ENCODE measurements around the gene TMEM221. TPM values are rescaled to one million over a fixed set of nuclear protein-coding genes. Genes with fewer than 3 reads are reported as not detected.

Gene TMEM221
- total RNA-seq, 6 experiments from 2014 or later = 0.12 to 0.19 (median 0.16) TPM; not detected in 3

DNA sequence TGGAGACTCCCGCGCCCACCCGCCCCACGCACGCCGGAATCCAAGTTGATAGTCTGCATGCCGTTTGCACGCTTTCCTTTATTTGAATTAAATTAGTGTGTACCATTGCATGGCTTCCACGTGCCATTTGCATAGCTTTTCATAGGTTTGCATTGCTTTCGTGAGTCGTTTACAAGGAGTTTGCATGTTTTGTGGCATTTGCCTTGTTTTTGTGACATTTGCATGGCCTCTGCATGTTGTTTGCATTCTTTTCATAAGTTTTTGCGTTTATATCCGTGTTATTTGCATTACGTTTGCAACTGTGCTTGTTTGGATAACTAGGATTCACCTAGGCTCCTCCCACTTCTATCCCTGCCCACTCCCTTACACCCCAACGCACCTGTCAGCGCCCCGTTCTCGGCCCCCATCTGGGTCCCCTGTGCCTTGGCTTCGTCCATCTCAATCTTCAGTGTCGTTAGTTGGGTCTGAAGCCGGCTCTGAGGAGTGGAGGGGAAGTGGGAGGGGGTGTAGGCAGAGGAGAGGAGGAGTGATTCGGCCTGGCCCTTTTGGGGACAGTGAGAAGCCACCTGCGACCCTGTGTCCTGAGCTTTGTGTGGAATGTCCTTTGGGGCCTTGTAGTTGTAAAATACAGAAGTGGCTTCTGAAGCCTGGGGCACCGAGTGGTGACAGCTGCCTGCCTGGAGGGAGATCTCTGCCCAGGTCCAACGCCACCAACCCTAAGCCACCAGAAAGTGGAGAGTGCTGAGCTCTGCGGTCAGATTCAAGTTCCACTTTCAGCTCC is 56.9 kb downstream of the TMEM221 start:
- ATAC-seq (peak in 1 of 4 donors; percentile 8), DNase-seq (no peak)
- WGBS (ENCODE audit: insufficient coverage, low coverage, low lambda C conversion rate, missing lambda C conversion rate) = 10% methylated on average over 18 of the region's 26 CpGs
- Histone ChIP-seq H3K4me1 (peaks cover 0 to 5% (median 1%) of the 10 kb centered on the region in 4 donors), H3K27me3 (no peaks in the 10 kb centered on the region), H3K27ac (no peak overlapping the region), H3K4me3 (peak overlapping the region; percentile 3 to 25 (median 20)), H3K36me3 (no peaks in the 10 kb centered on the region), H3K9me3 (no peaks in the 10 kb centered on the region)
- no peak for TF ChIP-seq POLR2A (IDR thresholded peaks at IDR 0.05)
- TF ChIP-seq CTCF (IDR thresholded peaks at IDR 0.05) = no peak
- intact Hi-C loops (cut with DNase I) = loop anchor here in 1 of 2 donors (10.0 kb wide), 1 partner anchor 63 kb away; no protein-coding TSS in a partner anchor

DNA sequence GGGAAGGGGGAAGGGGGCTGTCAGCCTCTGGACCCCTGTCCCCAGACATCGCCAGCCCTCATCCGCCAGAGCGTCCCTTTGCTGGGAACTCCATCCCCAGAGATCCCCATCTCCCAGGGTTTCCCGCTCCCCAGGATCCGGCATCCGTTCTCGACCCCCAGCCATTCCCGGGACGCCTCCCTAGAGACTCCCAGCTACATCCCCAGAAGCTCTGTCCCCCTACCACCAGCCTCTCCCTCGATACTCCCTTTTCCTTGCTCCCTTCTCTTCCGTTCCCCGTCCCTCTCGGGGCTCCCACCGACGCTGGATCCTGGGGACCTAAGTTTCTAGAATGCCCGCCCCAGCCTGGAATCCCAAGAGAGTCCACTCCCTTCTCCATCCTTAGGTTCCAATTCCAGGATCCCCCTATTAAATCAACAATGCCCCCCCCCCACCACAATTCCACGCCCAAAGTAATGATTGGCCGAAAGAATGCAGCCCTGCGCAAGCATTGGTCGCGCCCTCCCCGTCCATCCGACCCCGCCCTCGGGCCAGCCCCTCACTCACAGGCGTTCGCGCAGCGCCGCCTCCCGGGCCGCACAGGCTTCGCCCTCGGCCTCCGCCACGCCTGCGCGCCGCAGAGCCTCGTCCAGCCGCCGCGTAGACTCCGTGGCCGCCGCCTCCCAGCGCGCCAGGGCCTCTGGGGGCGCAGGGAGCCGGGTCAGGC is 57.6 kb downstream of the TMEM221 start:
- Histone ChIP-seq H3K9me3 (no peaks in the 10 kb centered on the region), H3K4me3 (peak overlapping the region; percentile 13 to 28 (median 24)), H3K27me3 (no peaks in the 10 kb centered on the region), H3K27ac (no peak overlapping the region), H3K36me3 (no peaks in the 10 kb centered on the region), H3K4me1 (peaks cover 0 to 5% (median 1%) of the 10 kb centered on the region in 4 donors)
- WGBS (ENCODE audit: insufficient coverage, low coverage, low lambda C conversion rate, missing lambda C conversion rate) = 3% methylated on average over 37 of the region's 50 CpGs
- peak; percentile 94 to 97 (median 96) for ATAC-seq
- peak; percentile 51 to 71 (median 62) for TF ChIP-seq CTCF (IDR thresholded peaks at IDR 0.05)
- TF ChIP-seq POLR2A (IDR thresholded peaks at IDR 0.05) = no peak
- peak; percentile 84 to 86 (median 84) for DNase-seq
- intact Hi-C loops (cut with DNase I) = loop anchor here in 1 of 2 donors (10.0 kb wide), 1 partner anchor 64 kb away; no protein-coding TSS in a partner anchor

DNA sequence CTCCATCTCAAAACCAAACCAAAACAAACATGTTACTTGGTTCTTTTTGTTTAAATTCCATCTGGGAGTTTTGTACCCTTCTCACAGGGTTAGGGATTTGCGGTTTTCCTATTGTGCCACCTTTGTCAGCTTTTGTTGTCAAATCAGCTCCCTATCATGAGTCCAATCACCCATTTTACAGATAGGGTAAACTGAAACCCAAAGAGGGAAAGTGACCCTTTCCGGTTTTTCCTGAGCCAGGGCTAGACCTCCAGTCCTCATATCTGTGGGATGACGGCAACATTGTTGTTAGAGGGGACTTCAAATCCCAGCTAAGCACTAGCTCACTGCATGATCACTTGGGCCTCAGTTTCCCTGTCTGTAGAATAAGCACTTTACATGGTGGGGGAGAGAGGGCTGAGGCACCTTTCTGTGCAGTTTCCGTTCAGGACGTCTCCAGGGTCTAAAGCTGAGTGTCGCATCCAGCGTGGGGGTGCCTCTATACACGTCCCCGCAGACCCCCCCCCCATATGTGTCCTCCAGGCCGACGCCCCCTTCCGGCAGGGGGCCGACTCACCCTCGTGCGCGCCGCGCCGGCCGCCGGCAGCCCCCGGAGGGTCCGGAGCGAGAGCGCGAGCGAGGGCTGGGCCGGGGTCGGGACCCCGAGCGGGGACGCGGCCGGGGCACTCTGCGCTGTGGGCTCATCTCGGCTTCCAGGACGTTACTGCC is 58.4 kb downstream of the TMEM221 start:
- intact Hi-C loops (cut with DNase I) = loop anchor here in 1 of 2 donors (5.0 to 10.0 kb wide), 2 partner anchors 43 to 65 kb away; no protein-coding TSS in a partner anchor
- H3K27ac ChIP-seq = no peak overlapping the region
- DNase-seq (no peak), ATAC-seq (no peak)
- H3K4me1 ChIP-seq = peaks cover 0 to 5% (median 1%) of the 10 kb centered on the region in 4 donors
- peak overlapping the region; percentile 13 to 28 (median 24) for H3K4me3 ChIP-seq
- no peaks in the 10 kb centered on the region for H3K27me3 ChIP-seq
- no peaks in the 10 kb centered on the region for H3K9me3 ChIP-seq
- no peaks in the 10 kb centered on the region for H3K36me3 ChIP-seq
- TF ChIP-seq CTCF (IDR thresholded peaks at IDR 0.05) (no peak), POLR2A (IDR thresholded peaks at IDR 0.05) (no peak)
- 73% methylated on average over 3 of the region's 37 CpGs for WGBS (ENCODE audit: insufficient coverage, low coverage, low lambda C conversion rate, missing lambda C conversion rate)

- H3K4me1 ChIP-seq = peaks cover 0 to 5% (median 1%) of the 10 kb centered on the region in 4 donors
- no peak overlapping the region for H3K4me3 ChIP-seq
- H3K27ac ChIP-seq = no peak overlapping the region
- 47% methylated on average over 1 of the region's 1 CpG for WGBS (ENCODE audit: insufficient coverage, low coverage, low lambda C conversion rate, missing lambda C conversion rate)
- no peak for TF ChIP-seq POLR2A (IDR thresholded peaks at IDR 0.05)
- TF ChIP-seq CTCF (IDR thresholded peaks at IDR 0.05) = no peak
- DNase-seq = no peak
- no peaks in the 10 kb centered on the region for H3K27me3 ChIP-seq
- intact Hi-C loops (cut with DNase I) = loop anchor here in 1 of 2 donors (5.0 kb wide), 1 partner anchor 42 kb away; no protein-coding TSS in a partner anchor
- H3K9me3 ChIP-seq = no peaks in the 10 kb centered on the region
- no peak for ATAC-seq
- H3K36me3 ChIP-seq = no peaks in the 10 kb centered on the region
Observed at GRCh38 chr19:17389288-17389687, 59.2 kb downstream of the TMEM221 start.

Measured in right lobe of liver (tissue), 6 donors.